HG03097 (cell line): ENCODE data around the gene NBPF12.
"Not testable (repeated sequence)": the region's sequence is repeated elsewhere in the genome, so short reads cannot be mapped to it uniquely, and the experiment has no call there.

Source experiments
- ATAC-seq: cut with Tn5 transposase; IDR thresholded peaks from one replicate; pipeline ENCODE4 v1.9.1; 2021; ENCODE audit not compliant: unreplicated experiment, low FRiP score

NBPF12 gene

DNA sequence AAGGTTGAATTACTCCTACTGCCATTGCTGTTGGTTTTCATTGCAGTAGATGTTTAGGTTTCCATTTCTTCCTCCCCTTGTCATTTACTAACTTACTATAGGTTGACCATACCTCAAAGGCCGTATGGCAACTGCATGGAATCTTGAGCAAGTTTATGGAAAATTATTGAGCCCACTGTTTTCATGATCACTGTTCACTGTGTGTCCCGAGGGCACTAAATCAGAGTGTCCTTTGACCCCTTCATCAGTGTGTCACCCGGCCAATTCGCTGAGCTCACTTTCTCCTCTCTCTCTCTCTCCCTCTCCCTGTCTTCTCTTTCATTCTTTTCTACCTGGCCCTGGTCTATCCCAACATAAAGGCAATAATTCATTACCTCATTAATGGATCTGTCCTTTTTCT, 47.7 kb downstream of the NBPF12 start:
- not testable (repeated sequence) for ATAC-seq

DNA sequence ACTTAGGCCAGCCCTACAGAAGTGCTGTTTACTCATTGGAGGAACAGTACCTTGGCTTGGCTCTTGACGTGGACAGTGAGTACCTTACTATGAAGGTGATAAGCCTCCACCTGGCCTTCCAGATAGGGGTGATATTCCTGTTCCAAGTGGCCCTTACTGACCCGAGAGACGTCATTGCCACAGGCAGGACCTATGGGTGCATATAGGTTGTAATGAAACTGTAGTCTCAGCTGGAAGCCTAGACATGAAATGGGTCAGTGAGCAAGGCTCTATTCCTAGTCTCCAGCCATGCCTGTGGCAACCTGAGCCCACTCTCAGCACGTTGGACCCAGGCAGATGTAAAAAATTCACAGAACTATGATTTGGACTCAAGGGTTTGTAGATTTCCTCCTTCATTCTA, 48.3 kb downstream of the NBPF12 start:
- not testable (repeated sequence) for ATAC-seq

DNA sequence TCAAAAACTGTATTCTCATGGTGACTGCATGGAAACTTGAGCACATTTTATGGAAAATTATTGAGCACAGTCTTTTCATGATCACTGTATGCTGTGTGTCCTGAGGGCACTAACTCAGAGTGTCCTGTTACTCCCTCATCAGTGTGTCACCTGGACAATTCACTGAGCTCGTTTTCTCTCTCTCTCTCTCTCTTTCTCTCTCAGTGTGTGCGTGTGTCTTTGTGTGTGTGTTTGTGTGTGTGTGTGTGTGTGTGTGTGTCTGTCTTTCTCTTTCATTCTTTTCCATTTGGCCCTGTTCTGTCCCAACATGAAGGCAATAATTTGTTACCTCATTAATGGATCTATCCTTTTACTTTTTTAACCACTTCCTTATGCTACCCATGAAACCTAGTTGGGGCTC, 49.4 kb downstream of the NBPF12 start:
- not testable (repeated sequence) for ATAC-seq

DNA sequence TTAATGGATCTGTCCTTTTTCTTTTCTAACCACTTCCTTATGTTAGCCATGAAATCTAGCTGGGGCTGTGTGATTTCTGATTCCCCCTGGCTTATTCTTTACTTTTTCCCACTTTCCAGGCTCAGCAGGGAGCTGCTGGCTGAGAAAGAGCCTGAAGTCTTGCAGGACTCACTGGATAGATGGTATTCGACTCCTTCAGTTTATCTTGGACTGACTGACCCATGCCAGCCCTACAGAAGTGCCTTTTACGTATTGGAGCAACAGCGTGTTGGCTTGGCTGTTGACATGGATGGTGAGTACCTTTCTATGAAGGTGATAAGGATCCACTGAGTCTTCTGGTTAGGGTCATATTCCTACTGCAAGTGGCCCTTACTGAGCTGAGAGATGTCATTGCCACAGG, 51.3 kb downstream of the NBPF12 start:
- not testable (repeated sequence) for ATAC-seq

DNA sequence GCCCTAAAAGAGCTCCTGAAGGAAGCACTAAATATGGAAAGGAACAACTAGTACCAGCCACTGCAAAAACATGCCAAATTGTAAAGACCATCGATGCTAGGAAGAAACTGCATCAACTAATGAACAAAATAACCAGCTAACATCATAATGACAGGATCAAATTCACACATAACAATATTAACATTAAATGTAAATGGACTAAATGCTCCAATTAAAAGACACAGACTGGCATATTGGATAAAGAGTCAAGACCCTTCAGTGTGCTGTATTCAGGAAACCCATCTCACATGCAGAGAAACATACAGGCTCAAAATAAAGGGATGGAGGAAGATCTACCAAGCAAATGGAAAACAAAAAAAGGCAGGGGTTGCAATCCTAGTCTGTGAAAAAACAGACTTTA, 70.4 kb downstream of the NBPF12 start:
- ATAC-seq, result not testable (repeated sequence)

DNA sequence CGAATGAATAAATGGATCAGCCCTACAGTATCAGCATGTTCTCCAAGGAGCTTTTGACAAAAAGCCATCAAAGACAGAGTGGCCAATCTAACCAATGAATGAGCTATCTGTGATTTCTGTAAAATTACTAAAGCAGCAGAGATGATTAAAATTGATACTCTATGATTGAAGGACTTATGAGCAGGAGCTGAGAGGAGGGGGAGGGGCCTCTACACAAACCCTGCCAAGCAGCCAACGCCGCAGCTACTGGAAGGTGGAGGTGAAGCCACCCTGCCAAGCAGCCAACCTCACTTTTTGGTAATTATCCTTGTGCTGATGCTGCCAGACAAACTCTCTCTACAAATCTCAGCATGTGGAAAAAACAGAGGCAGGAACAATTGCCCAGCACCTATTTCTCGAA, 88.9 kb downstream of the NBPF12 start:
- ATAC-seq, result not testable (repeated sequence)

DNA sequence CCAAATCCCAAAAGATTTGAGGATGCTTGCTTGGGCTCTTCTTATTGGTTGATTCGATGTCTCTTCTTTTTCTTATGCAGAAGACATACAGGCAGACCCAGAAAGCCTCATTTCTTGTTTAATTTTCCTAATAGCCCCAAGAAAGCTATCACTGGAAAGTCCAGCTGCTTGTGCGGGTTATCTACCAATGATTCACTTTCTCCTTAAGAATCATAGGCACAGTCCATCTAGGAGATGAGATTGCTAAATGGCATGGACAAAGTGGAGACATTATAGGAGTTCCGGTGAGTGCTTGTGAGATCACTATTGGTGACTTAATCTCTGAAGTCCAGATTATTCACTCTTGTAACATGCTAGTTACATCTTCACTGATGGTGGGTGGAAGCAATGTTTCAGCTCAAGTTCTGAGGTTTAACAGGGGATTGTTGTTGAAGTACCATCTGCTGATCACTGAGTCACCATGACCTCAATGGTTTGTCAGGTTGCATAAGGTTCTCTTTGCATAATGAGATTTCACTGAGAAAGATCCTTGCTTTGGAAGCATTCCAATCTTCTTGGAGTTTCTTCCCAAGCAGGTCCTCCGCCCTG, 92.0 kb downstream of the NBPF12 start:
- not testable (repeated sequence) for ATAC-seq

DNA sequence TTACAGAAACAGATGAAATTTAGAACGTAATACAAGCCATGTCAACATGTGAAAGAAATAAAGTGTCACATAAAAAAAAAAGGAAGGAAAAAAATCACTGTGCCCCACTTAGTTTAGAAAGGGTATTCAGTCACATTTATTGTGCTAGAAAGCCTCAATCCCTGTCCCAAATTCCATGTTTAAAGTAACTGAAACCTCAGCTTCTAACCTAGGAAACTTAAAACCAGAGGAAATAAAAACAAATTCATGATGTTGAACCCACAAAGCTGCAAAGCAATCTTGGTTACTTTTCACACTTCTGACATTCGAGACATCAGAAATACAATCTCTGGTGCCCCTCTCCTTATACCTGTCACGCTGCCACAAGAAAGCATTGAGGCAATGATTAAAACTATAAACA, 101.8 kb downstream of the NBPF12 start:
- no peak for ATAC-seq

DNA sequence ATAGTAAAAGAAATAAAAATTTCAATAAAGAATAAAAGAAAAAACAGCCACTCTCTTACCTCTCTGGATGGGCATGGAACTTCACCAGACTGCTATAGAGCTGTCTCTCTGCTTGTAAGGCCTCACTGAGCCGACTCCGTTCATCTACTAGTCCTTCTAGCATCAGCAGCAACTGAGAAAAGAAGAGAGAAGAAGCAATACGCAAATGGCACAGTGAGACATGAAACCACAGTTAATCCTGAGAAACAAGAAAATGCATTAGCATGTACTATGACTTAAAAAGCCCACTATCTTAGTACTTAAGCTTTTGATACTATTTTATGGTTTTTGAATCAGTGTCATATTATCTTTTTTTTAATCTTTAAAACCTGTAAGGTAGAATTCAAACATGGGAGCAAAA, 104.8 kb downstream of the NBPF12 start:
- ATAC-seq, result not testable (repeated sequence)

DNA sequence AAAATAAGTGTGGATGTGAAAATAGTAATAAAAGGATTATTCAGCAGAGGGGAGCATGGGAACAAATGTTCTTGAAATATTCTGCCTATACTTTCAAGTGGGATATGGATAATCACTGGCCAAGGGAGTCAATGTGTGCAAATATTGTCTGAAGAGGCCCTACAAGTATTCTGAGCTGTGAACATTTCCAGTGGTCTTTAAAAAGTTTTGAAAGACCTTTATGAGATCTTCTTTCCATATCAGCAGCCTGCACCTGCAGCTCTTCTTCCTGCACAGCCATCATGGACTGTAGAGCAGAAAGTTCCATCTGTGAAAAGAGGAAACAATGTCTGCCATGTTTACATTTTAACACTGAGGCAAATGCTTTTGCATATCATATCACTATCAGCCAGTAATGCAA, 106.4 kb downstream of the NBPF12 start:
- ATAC-seq, result not testable (repeated sequence)
